Stomach (tissue), 19 donors: ENCODE data around the gene ADAM8. TPM values are rescaled to one million over a fixed set of nuclear protein-coding genes. Genes with fewer than 3 reads are reported as not detected.

Experiments
- DNase-seq, 2 donors: peaks; one replicate each; pipeline versions ENCODE4 v3.0.0 to v3.0.0-alpha.2; 2013 to 2019
- H3K27ac ChIP-seq, 5 donors: fragments of 200-600 bp in 4 of 5; sonication (generic) in 4 of 5; one replicate each; pipeline ENCODE4 v1.5.1; 2013 to 2019; ENCODE audit warnings: mild to moderate bottlenecking in 1 of 5, moderate library complexity in 1 of 5
- H3K27me3 ChIP-seq, 3 donors: fragments of 200-600 bp; sonication (generic); one replicate each; pipeline ENCODE4 v1.5.1; 2017 to 2019; ENCODE audit warnings: mixed run types in 1 of 3
- H3K36me3 ChIP-seq, 4 donors: fragments of 200-600 bp; sonication (generic); 1 replicate in 3 of 4; 2 replicates in 1 of 4; pipeline ENCODE4 v1.5.1; 2016 to 2019
- H3K4me1 ChIP-seq, 4 donors: fragments of 200-600 bp; sonication (generic); one replicate each; pipeline ENCODE4 v1.5.1; 2016 to 2019
- H3K4me3 ChIP-seq, 4 donors: fragments of 200-600 bp; sonication (generic) in 3 of 4; one replicate each; pipeline ENCODE4 v1.5.1; 2016 to 2019; ENCODE audit warnings: mild to moderate bottlenecking in 1 of 4
- H3K9me3 ChIP-seq, 4 donors: fragments of 200-600 bp; sonication (generic); one replicate each; pipeline ENCODE4 v1.5.1; 2016 to 2019
- EP300 ChIP-seq: sonication (generic); formaldehyde crosslinking; IDR thresholded peaks from one replicate; pipeline ENCODE4 v1.6.1; 2017; ENCODE audit warnings: antibody characterized with exemption
- POLR2A ChIP-seq, 4 donors: fragments of 450-650 bp; IDR thresholded peaks; one replicate each; pipeline ENCODE4 v1.6.1; 2016; ENCODE audit warnings: antibody characterized with exemption in 4 of 4, control low read depth in 2 of 4, mild to moderate bottlenecking in 1 of 4, moderate library complexity in 1 of 4
- POLR2AphosphoS5 ChIP-seq, 3 donors: sonication (generic); formaldehyde crosslinking; IDR thresholded peaks; one replicate each; pipeline ENCODE4 v1.6.1; 2016; ENCODE audit warnings: antibody characterized with exemption in 3 of 3
- WGBS, 5 donors: extraction: QIAGEN DNeasy Blood & Tissue Kit in 3 of 5; methylation state at CpG; one replicate each; pipeline versions ENCODE4 v1.1.5 to v1.1.7; 2013 to 2018; 5-methylcytosine and 5-hydroxymethylcytosine counted together
- intact Hi-C: fragments of 100-400 bp; cut with DNase I; formaldehyde crosslinking; loops from one replicate; pipeline ENCODE4 v1.15.1; 2023; ENCODE audit warnings: low total_unique reads
- long read RNA-seq, 10 donors: transcript quantifications; one replicate each; lab custom pipeline, GENCODE V29; 2026
- polyA plus RNA-seq, 3 donors: library from polyadenylated mRNA; stranded (reverse); fragments of 200-250 nt; gene quantifications; one replicate each; pipeline ENCODE4 v1.2.3, GENCODE V29; 2013
- total RNA-seq, 5 donors: library from RNA; depleted of rRNA; stranded (reverse); fragments of >200 nt; gene quantifications; one replicate each; pipeline versions ENCODE4 v1.1.0 to v1.2.3, GENCODE V29; 2014 to 2016
- TF ChIP-seq, protein P1 (sequence below), 7 experiments: fragments of 450-650 bp in 4 of 7; fragments of 200-600 bp in 3 of 7; sonication (generic) in 3 of 7; IDR thresholded peaks; one replicate each; pipeline ENCODE4 v1.5.1; 2016 to 2019; ENCODE audit warnings: antibody characterized with exemption in 7 of 7, control low read depth in 2 of 7, mild to moderate bottlenecking in 1 of 7
- donor health status: healthy with polysubstance abuse.
- donor health status: Bipolar disorder and iron deficiency.
- donor health status: healthy.

ADAM8 gene
- total RNA-seq (10 to 100 TPM in 1 of 5 donors, 1 to 10 TPM in 3, not detected in 1; 3.3 to 50.8 (median 5.0) TPM), polyA plus RNA-seq (1 to 10 TPM; 1.8 to 4.4 (median 3.6) TPM)
- long read RNA-seq, donor 1, partial matches to known transcripts, result 0 of 1 reads
- long read RNA-seq, donor 1, other reads (novel, unspliced or antisense), result 0 of 1 reads
- long read RNA-seq, donor 2, result 0 reads
- long read RNA-seq, donor 3, result 0 reads
- long read RNA-seq, donor 4, result 0 reads
- long read RNA-seq, donor 5, partial matches to known transcripts, result 0 of 1 reads
- long read RNA-seq, donor 5, other reads (novel, unspliced or antisense), result 0 of 1 reads
- long read RNA-seq, donor 6, partial matches to known transcripts, result 0 of 3 reads
- long read RNA-seq, donor 6, other reads (novel, unspliced or antisense), result 0 of 3 reads
- long read RNA-seq, donor 7, result 0 reads
- long read RNA-seq, donor 8, partial matches to known transcripts, result 0 of 2 reads
- long read RNA-seq, donor 8, other reads (novel, unspliced or antisense), result 0 of 2 reads
- long read RNA-seq, donor 9, result 0 reads
- long read RNA-seq, donor 10, result 0 reads

DNA sequence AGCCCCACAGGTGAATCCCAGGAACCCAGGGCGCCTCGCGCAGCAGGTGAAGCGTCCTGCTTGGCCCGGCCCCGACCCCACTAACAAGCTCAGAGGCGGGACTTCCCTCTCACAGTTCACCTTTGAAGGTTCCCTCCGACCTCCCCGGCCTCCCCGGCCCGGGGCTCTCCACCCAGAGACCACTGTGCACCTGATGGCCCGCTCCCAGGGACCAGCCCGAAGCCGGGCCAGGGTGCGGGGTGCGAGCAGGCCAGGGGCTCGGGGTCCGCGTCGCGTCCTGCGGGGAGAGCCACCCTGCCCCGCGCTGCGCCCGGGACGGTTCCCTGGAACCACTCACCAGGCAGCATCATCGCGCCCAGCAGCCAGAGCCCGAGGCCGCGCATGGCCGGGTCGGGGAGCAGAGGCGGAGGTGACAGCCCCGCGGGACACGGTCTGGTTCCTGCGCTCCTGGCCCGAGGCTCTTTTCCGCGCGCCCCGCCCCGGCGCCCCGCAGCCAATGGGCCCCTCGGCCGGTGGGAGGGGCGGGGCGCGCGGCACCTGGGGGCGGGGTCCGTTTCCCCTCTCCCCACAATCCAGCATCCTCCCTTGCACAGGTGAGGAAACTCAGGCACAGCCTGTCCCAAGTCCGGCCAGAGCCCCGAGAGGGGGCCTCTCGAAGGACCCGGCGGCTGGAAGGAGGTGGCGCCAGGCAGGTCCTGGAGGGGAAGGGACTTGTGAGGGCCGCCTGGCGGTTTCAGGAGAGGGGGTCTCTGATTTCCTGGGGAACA, at the start of gene ADAM8:
ADAM8 (minus strand) TSS at position 434 of the 767 bp plus-strand sequence; CDS start at position 383, 51 bp downstream.
- intact Hi-C loops, result no loop called here
- Histone ChIP-seq H3K27ac (peak within 1 kb of the TSS; percentile 33 to 86 (median 72)), H3K36me3 (peaks cover 11 to 52% (median 42%) of the 10 kb centered on the region in 4 donors), H3K27me3 (peaks cover 0 to 42% (median 13%) of the 10 kb centered on the region in 3 donors), H3K4me1 (peaks cover 46 to 73% (median 54%) of the 10 kb centered on the region in 4 donors), H3K9me3 (no peaks in the 10 kb centered on the region), H3K4me3 (peak within 1 kb of the TSS; percentile 30 to 56 (median 43))
- TF ChIP-seq POLR2AphosphoS5 (IDR thresholded peaks at IDR 0.05) (peak in 2 of 3 donors; percentile 21 to 47), POLR2A (IDR thresholded peaks at IDR 0.05) (no peak), EP300 (no peak)
- TF ChIP-seq, protein P1, sequence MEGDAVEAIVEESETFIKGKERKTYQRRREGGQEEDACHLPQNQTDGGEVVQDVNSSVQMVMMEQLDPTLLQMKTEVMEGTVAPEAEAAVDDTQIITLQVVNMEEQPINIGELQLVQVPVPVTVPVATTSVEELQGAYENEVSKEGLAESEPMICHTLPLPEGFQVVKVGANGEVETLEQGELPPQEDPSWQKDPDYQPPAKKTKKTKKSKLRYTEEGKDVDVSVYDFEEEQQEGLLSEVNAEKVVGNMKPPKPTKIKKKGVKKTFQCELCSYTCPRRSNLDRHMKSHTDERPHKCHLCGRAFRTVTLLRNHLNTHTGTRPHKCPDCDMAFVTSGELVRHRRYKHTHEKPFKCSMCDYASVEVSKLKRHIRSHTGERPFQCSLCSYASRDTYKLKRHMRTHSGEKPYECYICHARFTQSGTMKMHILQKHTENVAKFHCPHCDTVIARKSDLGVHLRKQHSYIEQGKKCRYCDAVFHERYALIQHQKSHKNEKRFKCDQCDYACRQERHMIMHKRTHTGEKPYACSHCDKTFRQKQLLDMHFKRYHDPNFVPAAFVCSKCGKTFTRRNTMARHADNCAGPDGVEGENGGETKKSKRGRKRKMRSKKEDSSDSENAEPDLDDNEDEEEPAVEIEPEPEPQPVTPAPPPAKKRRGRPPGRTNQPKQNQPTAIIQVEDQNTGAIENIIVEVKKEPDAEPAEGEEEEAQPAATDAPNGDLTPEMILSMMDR (IDR thresholded peaks at IDR 0.05), result no peak
- WGBS, 5 donors, result 4 to 16% (median 7%) methylated on average over 18 to 63 of the region's 63 CpGs
- peak; percentile 65 to 78 for DNase-seq

GRCh38 chr10:133326223-133326551, 49.5 kb upstream of the ADAM8 start:
- DNase-seq, result no peak
- TF ChIP-seq POLR2AphosphoS5 (IDR thresholded peaks at IDR 0.05) (no peak), POLR2A (IDR thresholded peaks at IDR 0.05) (no peak), EP300 (no peak)
- TF ChIP-seq, protein P1 (IDR thresholded peaks at IDR 0.05), result no peak
- Histone ChIP-seq H3K27me3 (peaks cover 7 to 74% (median 52%) of the 10 kb centered on the region in 3 donors), H3K4me1 (peaks cover 32 to 36% (median 33%) of the 10 kb centered on the region in 4 donors), H3K9me3 (no peaks in the 10 kb centered on the region), H3K4me3 (peak overlapping the region; percentile 40 to 48 (median 44)), H3K36me3 (no peaks in the 10 kb centered on the region), H3K27ac (peak overlapping the region in 1 of 5 donors; percentile 54)
- intact Hi-C loops, result no loop called here
- WGBS, 5 donors, result 26 to 42% (median 33%) methylated on average over 9 of the region's 9 CpGs

DNA sequence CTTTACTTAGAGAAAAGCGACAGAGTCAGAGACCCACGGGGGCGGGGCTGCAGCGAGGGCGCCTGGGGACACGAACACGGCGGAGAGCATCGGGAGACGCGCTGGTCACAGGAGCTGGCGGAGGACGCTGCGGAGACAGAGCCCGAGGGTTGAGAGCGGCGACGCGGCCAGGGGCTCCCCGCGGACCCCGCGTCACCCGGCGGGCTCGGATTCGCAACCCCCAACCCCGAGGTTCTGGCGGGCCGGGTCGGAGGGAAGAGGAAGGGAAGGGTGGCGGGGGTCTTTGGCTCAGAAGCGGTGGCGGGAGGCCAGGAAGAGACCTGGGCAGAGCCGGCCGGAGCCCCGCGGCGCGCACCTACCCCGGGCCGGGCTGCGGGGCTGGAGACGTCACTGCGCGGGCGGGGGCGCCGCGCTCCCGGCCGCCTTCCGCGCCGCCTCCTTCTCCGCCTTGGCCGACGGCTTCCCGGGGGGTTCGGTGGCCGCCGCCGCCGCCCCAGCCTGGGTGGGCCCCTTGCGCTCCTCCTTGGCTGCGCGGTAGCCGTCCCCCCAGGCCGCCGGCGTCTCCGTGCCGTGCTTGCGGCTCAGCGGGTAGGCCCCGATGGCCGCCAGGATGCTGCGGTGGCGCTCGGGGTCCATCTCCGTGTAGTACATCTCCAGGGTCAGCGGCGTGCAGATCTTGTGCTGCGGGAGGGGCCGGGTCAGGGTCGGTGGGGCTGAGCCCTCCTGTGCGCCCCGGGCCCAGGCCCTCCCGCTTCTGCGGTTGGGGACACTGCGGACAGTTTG, 49.0 kb upstream of the ADAM8 start:
- intact Hi-C loops, result no loop called here
- WGBS, 5 donors, result 1 to 7% (median 3%) methylated on average over 40 to 90 of the region's 91 CpGs

More for the DNA sequence above, 49.0 kb upstream of the ADAM8 start:
- H3K4me3 ChIP-seq, result peak overlapping the region; percentile 40 to 48 (median 44)
- H3K9me3 ChIP-seq, result no peaks in the 10 kb centered on the region
- H3K27me3 ChIP-seq, result peaks cover 7 to 74% (median 52%) of the 10 kb centered on the region in 3 donors
- no peaks in the 10 kb centered on the region for H3K36me3 ChIP-seq
- DNase-seq, result peak in 1 of 2 donors; percentile 58
- TF ChIP-seq, protein P1 (IDR thresholded peaks at IDR 0.05), result no peak
- TF ChIP-seq POLR2AphosphoS5 (IDR thresholded peaks at IDR 0.05) (no peak), POLR2A (IDR thresholded peaks at IDR 0.05) (no peak), EP300 (no peak)
- H3K4me1 ChIP-seq, result peaks cover 32 to 36% (median 33%) of the 10 kb centered on the region in 4 donors
- H3K27ac ChIP-seq, result peak overlapping the region in 1 of 5 donors; percentile 54
